ENCODE data around the gene SLTM.
"Not testable (repeated sequence)": the region's sequence is repeated elsewhere in the genome, so short reads cannot be mapped to it uniquely, and the experiment has no call there.

The SLTM gene

GRCh38 chr15:58842713-58843396 is 90.6 kb downstream of the SLTM start:
- DNase-seq (ENCODE audit: extremely low spot score): peak; percentile 35
- ChIA-PET POLR2A (no interaction called here), CTCF (interaction anchor here (0.9 to 1.4 kb wide), 3 partner anchors 9 to 15 kb away, joined by 3 to 4 read pairs (median 3); no protein-coding TSS in a partner anchor)
- TF ChIP-seq CTCF (IDR thresholded peaks at IDR 0.05; ENCODE audit: control extremely low read depth, extremely low read depth, low read depth, missing control alignments): no peak

DNA sequence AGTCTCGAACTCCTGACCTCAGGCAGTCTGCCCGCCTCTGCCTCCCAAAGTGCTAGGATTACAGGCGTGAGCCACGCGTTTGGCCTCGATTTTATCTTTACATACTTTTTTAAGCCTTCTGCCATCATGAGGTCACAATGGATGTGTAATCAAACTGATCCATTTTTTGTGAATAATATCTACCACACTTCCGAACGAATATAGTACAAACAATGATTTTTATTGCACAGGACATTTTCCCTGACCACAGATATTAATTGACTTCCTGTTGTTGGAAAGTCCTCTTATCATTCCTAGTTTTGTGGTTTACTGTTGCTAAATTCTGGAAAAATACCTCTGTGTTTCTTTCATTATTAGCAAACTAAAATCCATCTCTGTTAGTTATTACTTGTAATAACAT is 93.4 kb downstream of the SLTM start:
- CTCF ChIA-PET: interaction anchor here (0.7 to 1.3 kb wide), 10 partner anchors 10 to 689 kb away, joined by 3 to 7 read pairs (median 4); no protein-coding TSS in a partner anchor
- no peak for TF ChIP-seq CTCF (IDR thresholded peaks at IDR 0.05; ENCODE audit: control extremely low read depth, extremely low read depth, low read depth, missing control alignments)
- no peak for DNase-seq (ENCODE audit: extremely low spot score)
- POLR2A ChIA-PET: no interaction called here

DNA sequence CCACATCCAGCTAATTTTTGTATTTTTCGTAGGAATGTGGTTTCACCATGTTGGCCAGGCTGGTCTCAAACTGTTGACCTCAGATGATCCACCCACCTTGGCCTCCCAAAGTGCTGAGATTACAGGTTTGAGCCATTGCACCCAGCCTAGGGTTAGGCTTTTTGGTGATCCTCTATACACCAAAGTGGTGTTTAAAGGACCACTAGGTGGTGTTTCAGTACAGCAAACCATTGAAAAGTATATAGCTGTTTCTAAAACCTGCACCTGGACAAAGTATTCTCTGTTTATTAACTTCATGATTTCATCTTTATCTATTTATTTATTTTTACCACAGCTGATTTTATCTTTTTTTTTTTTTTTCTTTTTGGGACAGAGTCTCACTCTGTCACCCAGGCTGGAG is 94.0 kb downstream of the SLTM start:
- POLR2A ChIA-PET: interaction anchor here (0.7 kb wide), 1 partner anchor 80 kb away, joined by 3 read pairs; no protein-coding TSS in a partner anchor
- TF ChIP-seq CTCF (IDR thresholded peaks at IDR 0.05; ENCODE audit: control extremely low read depth, extremely low read depth, low read depth, missing control alignments): peak; percentile 43
- CTCF ChIA-PET: interaction anchor here (0.7 to 1.3 kb wide), 10 partner anchors 10 to 690 kb away, joined by 3 to 7 read pairs (median 4); no protein-coding TSS in a partner anchor
- peak; percentile 46 for DNase-seq (ENCODE audit: extremely low spot score)

DNA sequence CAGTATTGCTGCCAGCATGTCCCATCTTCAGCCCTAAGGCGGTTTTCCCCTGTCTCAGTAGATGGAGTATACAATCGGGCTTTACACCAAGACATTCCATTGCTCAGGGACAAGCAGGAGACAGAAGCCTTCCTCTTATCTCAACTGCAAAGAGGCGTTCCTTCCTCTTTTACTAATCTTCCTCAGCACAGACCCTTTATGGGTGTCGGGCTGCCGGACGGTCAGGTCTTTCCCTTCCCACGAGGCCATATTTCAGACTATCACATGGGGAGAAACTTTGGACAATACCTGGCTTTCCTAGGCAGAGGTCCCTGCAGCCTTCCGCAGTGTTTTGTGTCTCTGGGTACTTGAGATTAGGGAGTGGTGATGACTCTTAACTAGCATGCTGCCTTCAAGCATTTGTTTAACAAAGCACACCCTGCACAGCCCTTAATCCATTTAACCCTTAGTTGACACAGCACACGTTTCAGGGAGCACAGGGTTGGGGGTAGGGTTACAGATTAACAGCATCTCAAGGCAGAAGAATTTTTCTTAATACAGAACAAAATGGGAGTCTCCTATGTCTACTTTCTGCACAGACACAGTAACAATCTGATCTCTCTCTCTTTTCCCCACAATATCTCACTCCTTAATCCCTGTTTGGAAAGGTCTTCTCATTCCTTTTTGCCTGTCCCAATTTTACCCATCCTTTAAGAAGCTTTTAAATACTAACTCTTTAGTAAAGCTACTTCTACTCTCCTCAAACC is 99.6 kb downstream of the SLTM start:
- CTCF ChIA-PET: interaction anchor here (1.6 kb wide), 1 partner anchor 10 kb away, joined by 6 read pairs; no protein-coding TSS in a partner anchor
- POLR2A ChIA-PET; DNase-seq (ENCODE audit: extremely low spot score): not testable (repeated sequence)

DNA sequence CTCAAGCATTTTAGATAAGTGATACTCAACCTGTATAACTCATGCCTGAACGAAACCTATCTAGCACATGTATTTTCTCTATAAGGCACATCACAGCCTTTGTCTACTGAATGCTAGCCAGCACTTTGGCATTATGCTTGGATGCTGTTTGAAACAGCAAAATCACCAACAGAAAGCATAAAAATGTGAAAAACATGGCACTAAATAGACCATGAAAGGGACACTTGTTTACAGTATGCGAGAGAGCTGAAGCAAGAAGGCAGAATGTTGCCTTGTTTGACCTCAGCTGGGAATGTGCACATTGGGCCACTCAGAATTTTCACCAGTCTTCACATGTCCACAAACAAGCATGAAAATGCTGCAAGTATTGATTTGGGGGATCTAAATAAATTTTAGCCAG is 102.9 kb downstream of the SLTM start:
- CTCF ChIA-PET: interaction anchor here (0.9 to 2.2 kb wide), 3 partner anchors 9 to 43 kb away, joined by 3 to 7 read pairs (median 3); no protein-coding TSS in a partner anchor
- POLR2A ChIA-PET: no interaction called here
- DNase-seq (ENCODE audit: extremely low spot score): no peak

More for the DNA sequence above, 102.9 kb downstream of the SLTM start:
- TF ChIP-seq CTCF (IDR thresholded peaks at IDR 0.05; ENCODE audit: control extremely low read depth, extremely low read depth, low read depth, missing control alignments): no peak
